HG02588 (cell line): ENCODE measurements around the gene ZBTB32.

Experiments used
- ATAC-seq: cut with Tn5 transposase; IDR thresholded peaks from one replicate; pipeline ENCODE4 v1.9.1; 2021; ENCODE audit warnings: mild to moderate bottlenecking, moderate library complexity; ENCODE audit not compliant: unreplicated experiment

Gene ZBTB32

DNA sequence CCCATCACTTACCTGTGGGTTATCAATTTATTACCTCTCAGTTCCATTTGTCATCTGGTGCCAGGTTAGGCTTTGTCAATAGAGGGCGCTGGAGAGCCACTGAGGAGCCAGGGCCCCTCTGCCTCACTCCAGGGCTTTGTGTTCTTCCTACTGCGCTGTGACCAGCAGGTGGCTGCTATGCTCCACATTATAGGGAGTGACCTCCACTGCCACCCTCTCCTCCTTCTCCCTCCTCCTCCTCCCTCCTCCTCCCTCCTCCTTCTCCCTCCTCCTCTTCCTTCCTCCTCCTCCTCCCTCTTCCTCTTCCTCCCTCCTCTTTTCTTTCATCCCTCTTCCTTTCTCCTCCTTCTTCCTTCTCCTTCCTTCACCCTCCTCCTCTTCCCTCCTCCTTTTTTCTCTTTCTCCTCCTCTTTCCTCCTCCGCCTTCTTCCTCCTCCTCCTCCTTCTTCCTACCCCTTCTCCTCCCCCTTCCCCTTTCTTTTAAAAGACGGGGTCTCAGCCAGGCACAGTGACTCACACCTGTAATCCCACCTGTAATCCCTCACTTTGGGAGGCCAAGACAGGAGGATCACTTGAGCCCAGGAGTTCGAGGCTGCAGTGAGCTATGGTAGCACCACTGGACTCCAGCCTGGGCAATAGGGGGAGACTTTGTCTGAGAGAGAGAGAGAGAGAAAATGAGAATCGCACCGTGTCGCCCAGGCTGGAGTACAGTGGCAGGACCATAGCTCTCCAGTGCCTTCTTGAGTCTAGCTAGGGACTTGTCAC lies 10.3 kb upstream of the ZBTB32 start:
- ATAC-seq: peak; percentile 85

DNA sequence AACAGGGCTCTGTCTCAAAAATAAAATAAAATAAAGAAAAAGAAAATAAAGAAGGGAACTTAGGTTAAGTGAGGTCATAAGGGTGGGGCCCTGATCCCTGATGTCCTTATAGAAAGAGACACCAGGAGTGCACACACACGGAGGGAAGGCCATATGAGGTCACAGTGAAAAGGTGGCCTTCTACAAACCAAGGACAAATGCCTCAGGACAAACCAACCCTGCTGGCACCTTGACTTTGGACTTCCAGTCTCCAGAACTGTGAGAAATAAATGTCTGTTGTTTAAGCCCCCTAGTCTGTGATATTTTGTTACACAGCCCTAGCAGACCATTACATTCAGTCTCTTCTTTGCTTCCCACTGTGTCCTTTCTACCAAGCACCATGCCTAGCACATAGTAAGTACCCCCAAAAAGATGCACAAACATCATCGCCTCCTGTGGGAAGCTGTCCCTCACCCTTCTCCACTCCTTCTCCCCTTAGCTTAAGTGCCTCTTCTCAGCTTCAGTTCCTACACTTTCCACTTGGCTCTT lies 8.4 kb upstream of the ZBTB32 start:
- ATAC-seq: no peak

DNA sequence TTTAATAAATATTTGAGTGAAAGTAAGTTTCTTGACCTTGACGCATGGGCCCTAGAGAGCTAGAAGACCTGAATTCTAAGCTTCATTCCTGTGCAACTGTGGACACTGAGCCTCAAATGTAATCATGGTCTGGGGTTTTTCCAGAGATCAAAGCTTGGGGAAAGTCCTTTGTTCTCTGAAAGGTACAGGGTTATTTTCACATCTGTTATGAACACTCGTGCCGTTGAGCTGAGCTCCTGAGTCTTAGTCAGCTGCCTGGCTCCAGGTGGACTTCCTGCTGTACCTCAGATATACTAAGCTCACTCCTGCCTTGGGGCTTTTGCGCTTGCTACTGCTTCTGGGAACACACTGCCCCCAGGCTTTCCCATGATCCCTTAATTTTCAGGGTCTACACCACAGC lies 7.5 kb upstream of the ZBTB32 start:
- no peak for ATAC-seq

DNA sequence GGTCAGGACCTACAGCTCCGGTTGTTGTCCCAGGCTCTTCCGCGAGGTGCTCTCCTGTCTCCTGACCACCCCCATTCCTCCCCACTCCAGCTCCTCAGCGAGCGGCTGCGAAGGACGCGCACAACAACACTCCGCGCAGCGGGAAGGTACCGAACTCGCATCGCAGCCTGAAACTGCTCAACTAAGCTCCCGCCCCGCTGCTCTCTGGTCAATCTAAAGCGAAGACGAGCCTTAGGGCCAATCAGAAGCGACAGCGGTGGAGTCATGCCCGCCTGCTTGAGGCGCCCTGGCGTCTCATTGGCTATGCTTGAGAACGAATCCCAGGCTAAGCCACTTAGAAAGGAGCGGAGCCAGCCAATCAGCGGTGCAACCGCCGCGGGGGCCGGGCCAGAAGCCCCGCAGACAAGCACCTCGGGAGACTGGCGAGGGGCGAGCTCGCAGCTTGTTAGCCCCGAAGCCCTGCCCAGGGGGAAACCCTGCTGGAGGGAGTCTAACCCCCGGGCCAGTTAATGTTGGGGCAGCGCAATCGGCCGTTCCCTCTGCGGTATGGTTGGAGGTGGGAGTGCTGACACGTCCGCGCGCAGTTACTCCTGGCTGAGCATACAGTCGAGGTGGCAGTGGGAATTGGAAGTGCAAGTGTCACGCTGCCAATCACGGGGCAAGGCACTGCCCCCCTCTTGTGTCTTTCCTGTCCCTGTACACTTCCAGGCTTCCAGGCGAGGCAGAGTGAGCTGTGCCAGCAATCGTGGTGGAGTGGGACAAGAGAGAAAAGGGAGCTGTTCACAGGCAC lies 1.9 kb upstream of the ZBTB32 start:
- ATAC-seq: peak; percentile 92

DNA sequence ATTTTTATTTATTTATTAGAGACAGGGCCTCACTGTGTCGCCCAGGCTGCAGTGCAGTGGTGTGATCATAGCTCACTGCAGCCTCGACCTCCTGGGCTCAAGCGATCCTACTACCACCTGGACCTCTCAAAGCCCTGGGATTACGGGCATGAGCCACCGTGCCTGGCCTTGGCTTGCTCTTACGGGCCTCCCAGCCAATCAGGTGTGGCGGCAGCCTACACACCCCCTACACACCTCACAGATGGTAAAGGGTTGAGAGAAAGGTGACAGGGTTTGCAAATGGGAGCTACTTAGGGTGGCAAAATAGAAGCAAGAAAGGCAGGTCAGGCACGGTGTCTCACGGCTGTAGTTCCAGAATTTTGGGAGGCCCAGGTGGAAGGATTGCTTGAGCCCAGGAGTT lies 1.0 kb upstream of the ZBTB32 start:
- ATAC-seq: no peak

DNA sequence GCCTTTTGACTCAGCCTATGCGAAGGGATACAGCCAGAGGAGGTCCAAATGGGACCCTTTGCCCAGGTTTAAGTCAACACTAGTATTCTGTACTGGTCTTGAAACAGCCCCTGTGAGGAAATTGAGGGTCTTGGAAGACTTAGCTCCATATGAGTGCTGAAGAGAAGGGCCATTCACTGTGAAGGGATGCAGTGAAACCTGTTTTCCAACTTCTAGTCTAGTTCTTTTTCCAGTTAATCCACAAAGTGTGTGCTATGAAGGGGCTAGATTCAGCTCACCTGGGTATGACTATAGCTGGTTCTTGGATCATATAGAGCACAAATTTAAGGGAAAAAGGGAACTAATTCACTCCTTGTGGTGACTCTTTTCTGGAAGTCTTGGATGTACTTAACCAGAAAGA lies 4.0 kb downstream of the ZBTB32 start:
- no peak for ATAC-seq

DNA sequence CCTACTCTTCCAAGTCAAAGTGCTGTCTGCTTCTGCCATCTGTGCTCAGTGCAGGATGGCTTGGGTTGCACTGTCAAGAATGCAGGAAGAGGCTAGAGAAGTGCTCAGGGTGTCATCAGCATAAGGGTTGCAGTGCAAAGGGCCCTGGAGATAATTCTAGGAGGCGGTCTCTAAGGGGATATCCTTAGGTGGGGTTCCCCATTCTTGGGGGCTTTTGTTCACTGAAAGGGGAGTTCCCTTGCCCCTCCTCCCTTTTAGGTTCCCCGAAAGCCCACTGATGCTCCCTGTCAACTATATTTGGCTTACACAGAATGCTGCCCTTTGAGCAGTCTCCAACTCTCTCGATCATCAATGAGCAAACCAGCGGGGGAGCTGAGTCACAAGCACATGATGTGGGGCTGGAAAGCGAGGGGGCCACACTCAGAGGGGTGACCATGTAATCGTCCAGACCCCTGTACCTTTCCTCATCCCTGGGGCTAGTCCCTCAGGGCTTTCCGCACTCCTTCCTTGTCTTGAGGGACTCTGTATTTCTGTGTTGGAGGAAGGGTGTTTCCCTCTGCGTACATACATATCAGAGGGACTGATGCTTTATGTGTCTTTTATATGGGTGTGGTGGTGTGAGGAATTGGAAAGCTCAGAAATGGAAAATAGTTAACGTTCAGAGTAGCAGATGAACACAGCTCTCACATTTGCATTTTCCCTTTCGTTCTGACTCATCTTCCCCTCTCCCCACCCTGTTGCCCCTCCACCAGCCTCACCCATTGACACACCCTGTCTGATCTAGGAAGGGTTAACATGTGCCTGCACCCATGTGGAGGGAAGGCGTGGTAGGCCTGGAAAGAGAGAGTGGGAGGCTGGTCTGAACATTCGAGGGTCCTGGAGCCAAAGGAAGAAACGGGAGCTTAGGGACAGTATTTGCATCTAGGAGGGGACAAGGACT lies 6.7 kb downstream of the ZBTB32 start:
- no peak for ATAC-seq

DNA sequence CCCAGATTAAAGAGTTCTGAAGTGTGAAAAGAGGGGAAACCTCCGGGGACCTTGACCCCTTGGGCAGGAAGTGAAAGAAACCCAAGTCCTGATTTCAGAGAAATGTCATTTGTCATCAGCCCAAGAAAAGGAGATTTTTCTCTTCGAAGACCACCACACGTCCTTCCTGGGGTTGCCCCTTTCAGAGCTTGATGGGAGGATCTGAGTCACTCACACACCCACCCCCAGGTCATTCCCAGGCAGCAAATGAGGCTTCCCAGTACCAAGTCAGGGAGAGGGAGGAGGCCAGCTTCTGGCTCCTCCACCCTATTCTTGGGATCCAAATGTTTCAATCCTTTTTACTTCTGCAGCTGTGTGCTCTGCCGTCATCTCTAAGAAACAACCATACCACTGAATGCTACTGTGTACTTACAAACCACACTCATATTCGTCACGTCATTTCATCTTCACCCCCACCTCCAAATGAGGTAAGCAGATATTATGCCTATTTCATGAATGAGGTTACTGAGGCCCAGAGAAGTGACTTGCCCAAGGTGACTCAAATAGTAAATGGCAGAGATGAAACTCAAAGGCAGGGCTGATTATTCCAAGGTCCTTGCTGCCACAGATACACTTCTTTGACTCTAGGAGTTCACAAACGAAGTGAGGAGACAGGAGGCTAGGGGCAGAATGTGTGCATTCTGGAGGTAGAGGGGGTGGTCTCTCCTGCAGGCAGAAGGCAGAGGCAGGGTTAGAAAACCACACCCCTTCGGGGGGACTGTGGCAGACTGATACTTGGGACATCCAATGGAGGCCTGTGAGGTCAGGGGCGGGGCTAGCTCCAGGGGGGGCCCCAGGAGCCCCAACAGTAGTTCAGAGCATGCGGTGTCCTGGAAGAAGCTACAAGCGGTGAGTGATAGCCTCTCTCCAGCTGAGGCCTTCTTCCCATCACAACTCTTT lies 8.5 kb downstream of the ZBTB32 start:
- no peak for ATAC-seq

DNA sequence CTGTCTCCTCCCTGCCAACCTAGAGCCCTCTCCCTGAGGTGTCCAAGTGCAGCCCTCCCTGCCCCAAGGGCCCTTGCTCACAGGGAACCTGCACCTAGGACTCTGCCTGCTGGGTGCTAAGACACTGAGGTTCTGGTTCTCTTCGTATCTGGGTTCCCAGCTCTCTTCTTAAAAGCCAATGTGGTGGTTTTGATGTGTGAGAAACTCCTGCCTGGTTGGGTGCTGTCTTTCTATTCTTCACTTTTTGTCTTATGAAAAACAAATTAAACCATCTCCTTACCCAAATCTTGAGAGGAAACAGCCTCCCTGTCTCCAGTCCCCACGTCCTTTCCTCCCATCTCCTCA lies 9.1 kb downstream of the ZBTB32 start:
- no peak for ATAC-seq

DNA sequence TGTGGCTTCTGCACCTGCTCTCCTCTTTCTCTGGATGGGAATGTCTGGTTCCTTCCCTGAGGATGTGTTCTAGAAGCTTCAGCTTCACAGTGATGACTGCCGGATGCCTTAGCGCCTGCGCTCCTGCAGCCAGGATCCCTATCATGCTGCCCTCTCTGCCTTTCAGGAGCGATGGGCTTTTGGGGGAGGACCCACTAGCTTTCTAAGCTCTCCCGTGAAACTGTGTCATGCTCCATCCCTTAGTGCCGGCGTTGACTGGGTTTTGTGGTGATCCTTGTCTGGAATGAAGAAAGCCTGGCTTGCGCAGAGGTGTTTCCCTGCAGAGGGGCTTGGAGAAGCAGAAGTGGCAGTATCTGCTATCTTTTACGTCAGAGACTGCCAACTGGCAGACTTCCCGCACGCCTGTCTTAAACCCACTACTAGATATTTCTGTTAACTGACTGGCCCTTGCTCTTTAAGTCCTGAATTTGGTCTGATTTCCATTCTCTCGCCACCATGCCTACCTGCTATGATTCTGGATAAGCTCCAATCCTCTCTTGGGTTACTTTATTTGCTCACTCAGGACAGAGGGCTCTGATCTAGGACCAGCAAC lies 9.6 kb downstream of the ZBTB32 start:
- no peak for ATAC-seq

DNA sequence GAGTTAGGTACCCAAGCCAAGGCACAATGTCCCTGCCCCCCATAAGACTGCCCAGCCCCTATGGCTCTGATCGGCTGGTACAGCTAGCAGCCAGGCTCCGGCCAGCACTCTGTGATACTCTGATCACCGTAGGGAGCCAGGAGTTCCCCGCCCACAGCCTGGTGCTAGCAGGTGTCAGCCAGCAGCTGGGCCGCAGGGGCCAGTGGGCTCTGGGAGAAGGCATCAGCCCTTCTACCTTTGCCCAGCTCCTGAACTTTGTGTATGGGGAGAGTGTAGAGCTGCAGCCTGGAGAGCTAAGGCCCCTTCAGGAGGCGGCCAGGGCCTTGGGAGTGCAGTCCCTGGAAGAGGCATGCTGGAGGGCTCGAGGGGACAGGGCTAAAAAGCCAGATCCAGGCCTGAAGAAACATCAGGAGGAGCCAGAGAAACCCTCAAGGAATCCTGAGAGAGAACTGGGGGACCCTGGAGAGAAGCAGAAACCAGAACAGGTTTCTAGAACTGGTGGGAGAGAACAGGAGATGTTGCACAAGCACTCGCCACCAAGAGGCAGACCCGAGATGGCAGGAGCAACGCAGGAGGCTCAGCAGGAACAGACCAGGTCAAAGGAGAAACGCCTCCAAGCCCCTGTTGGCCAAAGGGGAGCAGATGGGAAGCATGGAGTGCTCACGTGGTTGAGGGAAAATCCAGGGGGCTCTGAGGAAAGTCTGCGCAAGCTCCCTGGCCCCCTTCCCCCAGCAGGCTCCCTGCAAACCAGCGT lies 10.4 kb downstream of the ZBTB32 start:
- no peak for ATAC-seq

DNA sequence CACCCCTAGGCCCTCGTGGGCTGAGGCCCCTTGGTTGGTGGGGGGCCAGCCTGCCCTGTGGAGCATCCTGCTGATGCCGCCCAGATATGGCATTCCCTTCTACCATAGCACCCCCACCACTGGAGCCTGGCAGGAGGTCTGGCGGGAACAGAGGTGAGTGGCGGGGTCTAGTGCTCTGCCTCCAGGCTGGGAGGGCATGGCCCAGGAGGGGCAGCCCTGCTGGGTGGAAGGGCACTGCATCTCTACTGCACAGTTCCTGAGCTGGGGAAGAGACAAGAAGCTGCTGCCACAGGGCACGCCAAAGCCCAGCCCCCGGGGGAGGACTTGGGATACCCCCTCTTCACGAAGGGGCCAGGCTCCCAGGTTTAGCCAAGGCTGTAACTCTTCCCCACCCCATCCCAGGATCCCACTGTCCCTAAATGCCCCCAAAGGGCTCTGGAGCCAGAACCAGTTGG lies 11.0 kb downstream of the ZBTB32 start:
- no peak for ATAC-seq

DNA sequence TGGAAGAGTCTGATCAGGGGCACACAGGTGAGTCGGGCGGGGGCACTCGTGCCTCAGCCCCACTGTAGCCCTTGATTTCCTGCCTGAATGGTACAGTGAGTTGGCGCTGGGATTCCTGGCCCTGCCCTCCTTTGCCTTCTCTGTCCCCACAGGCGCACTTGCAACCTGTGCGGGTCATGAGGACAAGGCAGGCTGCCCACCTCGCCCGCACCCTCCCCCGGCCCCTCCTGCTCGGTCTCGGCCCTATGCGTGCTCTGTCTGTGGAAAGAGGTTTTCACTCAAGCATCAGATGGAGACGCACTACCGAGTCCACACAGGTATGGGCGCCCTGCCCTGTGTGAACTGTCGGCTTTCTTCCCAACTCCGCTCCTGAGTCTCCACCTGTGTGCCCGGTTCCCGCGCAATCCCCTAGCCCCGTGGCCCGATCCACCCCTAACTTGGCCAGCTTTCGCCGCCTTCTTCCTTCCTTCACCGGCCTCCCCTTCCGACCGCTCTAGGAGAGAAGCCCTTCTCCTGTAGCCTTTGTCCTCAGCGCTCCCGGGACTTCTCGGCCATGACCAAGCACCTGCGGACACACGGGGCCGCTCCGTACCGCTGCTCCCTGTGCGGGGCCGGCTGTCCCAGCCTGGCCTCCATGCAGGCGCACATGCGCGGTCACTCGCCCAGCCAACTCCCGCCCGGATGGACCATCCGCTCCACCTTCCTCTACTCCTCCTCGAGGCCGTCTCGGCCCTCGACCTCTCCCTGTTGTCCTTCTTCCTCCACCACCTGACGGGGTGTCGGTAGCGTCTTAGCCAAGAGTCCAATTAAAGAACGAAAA lies 11.8 kb downstream of the ZBTB32 start:
- ATAC-seq: no peak

DNA sequence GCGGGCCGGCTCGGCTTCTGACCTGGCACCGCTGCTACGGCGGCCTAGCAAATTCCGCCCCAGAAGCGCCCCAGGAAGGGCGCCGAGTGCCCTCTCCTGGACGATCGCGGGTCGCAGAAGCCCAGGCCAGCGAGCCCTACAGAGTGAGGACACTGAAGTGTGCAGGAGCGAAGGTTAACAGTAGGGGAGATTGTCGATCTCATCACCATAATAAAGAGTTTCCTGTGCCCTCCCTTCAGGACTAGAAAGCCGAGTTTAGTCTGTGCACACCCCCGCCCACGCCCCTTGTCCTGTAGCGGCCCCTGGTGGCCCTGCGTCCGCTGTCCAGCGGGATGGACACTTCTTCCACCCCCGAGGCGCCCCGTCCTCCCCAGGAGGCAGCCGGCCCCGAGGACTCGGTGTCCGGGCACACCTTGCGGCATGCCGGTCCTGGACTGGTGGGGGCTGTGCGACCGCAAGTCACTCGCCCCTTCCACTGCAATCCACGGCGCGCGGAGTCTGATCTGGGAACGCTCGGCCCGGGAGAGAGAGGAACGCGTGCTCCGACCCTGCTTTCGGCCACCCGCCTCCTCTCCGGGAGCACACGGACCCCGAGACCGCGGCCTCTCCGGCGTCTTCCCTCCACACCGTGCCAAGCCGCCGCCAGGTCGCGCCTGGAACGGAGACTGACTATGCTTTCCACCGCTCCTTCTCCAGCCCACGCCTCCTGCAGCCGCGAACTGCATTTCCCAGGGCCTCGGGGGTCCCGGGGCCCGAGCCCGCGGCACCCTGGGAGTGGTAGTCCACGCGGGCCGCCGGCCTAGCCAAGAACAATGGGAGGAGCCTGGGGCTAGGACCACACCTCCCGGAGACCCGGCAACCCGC lies 12.7 kb downstream of the ZBTB32 start:
- ATAC-seq: peak; percentile 54

DNA sequence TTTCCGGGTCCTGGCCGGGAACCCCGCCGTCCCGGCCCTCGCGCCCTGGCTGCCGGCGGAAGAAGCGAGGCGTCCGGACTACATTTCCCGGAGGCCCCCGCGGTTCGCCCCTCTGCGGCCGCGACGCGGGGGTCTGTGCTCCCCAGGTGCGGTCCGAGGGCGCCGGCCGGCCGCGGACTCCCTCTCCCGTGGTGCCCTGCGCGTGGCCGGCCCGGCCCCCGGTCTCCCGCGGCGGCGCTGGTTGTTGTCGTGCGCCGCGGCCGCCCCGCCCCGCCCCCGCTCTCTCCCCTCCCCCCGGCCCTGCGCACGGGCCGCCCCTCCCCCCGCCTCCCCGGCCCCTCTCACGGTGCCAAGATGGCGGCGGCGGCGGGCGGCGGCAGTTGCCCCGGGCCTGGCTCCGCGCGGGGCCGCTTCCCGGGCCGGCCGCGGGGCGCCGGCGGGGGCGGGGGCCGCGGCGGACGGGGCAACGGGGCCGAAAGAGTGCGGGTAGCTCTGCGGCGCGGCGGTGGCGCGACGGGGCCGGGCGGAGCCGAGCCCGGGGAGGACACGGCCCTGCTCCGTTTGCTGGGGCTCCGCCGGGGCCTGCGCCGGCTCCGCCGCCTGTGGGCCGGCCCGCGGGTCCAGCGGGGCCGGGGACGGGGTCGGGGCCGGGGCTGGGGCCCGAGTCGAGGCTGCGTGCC lies 13.4 kb downstream of the ZBTB32 start, which contains the start of gene KMT2B:
Gene KMT2B (plus strand): TSS at position 339 of the 680 bp plus-strand sequence. CDS start 16 bp downstream, at position 355.
- peak; percentile 48 for ATAC-seq

DNA sequence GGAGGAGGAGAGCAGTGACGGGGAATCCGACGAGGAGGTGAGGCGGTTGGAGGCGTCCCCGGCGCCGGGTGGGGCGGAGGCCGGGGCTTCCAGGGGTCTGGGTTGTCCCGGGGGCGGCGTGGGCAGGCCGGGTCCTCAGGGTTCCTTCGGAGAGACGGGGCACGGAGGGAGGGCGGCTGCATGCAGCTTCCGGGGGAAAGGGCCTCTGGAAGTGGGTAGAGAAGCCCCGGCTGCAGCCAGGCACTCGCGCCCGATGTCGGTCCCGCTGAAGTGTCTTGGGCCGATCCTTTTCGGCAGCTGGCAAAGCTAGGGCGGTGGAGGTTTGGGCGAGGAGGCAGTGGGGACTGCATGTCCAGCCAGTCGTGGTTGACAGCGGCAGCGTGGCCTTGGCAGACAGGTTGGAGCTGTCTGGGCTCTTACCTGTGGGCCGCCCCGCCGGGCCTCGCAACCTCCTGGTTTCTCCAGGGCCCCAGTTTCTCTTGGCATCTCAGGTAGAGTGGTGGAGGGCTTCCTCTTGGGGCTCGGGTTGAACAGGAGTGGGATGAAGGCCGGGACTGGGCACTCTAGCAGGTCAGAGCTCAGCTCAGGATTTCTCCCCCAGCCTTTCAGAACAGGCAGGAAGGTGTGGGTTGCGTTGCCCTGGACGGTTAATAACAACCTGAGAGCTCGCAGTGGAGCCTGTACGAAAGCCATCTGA lies 14.1 kb downstream of the ZBTB32 start:
- no peak for ATAC-seq
